DMS 273 (cell line): Measurements from ENCODE around the gene TDRD12.
"Not testable (repeated sequence)": the region's sequence is repeated elsewhere in the genome, so short reads cannot be mapped to it uniquely, and the experiment has no call there.

Experiments
- DNase-seq: peaks from one replicate; lab custom pipeline; 2025; ENCODE audit not compliant: unreplicated experiment; lab: John Stamatoyannopoulos, UW

TDRD12 gene

GRCh38 chr19:32865326-32865725, 145.8 kb downstream of the TDRD12 start:
- peak; percentile 78 for DNase-seq

GRCh38 chr19:32866061-32866460, 146.5 kb downstream of the TDRD12 start:
- DNase-seq = no peak

GRCh38 chr19:32866564-32867265, 147.1 kb downstream of the TDRD12 start:
- peak; percentile 69 for DNase-seq

GRCh38 chr19:32867436-32867835, 147.9 kb downstream of the TDRD12 start:
- not testable (repeated sequence) for DNase-seq

GRCh38 chr19:32868206-32868950, 148.8 kb downstream of the TDRD12 start:
- no peak for DNase-seq

- no peak for DNase-seq
These were observed 149.9 kb downstream of the TDRD12 start, which contains the start of gene SLC7A9 for GRCh38 chr19:32869369-32869965. Gene SLC7A9 (minus strand): TSS chr19:32869767. CDS start chr19:32868534, 1,233 bp downstream.

- DNase-seq = no peak
These were observed 150.5 kb downstream of the TDRD12 start for GRCh38 chr19:32869966-32870573.

GRCh38 chr19:32870981-32871451, 151.4 kb downstream of the TDRD12 start:
- DNase-seq = no peak

- DNase-seq = no peak
These were observed 152.8 kb downstream of the TDRD12 start for GRCh38 chr19:32872391-32872790.

- no peak for DNase-seq
These were observed 153.8 kb downstream of the TDRD12 start for GRCh38 chr19:32873247-32873959.

- DNase-seq = no peak
These were observed 155.0 kb downstream of the TDRD12 start for GRCh38 chr19:32874605-32875004.

- DNase-seq = no peak
These were observed 155.9 kb downstream of the TDRD12 start for GRCh38 chr19:32875428-32875827.

GRCh38 chr19:32876236-32876918, 156.8 kb downstream of the TDRD12 start:
- DNase-seq = no peak

- no peak for DNase-seq
These were observed 157.3 kb downstream of the TDRD12 start for GRCh38 chr19:32876919-32877285.
